Esophagus muscularis mucosa (tissue), 3 donors: ENCODE measurements around the gene C1QL4.

Experiments used
- POLR2AphosphoS5 ChIP-seq, 2 donors: sonication (generic); formaldehyde crosslinking; IDR thresholded peaks; one replicate each; pipeline ENCODE4 v1.6.1; 2017; ENCODE audit warnings: antibody characterized with exemption in 2 of 2
- TF ChIP-seq, protein P1 (sequence below), 3 experiments: fragments of 200-600 bp in 2 of 3; fragments of 450-650 bp in 1 of 3; sonication (generic) in 2 of 3; IDR thresholded peaks; one replicate each; pipeline ENCODE4 v1.5.1; 2017 to 2019; ENCODE audit warnings: antibody characterized with exemption in 3 of 3, mild to moderate bottlenecking in 2 of 3, moderate library complexity in 1 of 3

DNA sequence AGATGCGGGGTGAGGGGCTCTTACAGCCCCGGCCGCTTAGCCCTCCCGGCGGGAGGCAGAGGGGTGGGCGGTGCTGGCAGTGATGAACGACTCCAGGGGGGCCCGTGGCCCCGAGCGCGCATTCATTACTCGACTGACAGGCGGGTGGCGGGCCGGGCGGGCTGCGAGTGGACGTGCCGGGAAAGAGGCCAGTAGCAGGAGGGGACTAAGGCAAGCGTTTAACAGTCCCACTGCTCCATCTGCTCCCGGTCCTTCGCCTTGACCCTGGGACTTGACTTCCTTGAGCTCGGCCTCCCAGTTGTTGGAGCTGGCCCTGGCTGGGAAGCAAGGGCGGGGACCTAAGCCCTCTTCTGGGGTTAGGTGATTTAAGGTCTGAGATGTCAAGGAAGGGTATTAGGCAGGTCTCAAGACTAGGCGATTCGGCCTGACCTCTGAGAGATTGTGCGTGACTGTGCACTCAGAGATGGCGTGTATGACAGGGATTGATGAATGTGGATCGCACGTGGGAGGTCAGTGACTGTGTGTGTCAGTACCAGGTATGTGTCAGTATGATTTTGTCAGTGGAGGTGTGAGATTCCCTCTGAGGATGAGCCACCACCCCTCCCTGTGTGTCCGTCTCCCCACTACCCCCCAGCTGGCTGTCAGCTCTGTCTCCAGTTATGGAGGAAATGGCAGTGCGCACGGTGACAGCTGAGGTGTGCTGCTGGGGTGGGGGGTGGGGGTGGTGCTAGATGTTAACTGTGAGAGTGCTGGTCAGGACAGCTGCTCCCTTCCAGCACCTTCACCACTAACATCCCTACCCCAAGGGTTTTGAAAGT is 6.1 kb upstream of the C1QL4 start:
- TF ChIP-seq POLR2AphosphoS5 (IDR thresholded peaks at IDR 0.05), result no peak
- TF ChIP-seq, protein P1, sequence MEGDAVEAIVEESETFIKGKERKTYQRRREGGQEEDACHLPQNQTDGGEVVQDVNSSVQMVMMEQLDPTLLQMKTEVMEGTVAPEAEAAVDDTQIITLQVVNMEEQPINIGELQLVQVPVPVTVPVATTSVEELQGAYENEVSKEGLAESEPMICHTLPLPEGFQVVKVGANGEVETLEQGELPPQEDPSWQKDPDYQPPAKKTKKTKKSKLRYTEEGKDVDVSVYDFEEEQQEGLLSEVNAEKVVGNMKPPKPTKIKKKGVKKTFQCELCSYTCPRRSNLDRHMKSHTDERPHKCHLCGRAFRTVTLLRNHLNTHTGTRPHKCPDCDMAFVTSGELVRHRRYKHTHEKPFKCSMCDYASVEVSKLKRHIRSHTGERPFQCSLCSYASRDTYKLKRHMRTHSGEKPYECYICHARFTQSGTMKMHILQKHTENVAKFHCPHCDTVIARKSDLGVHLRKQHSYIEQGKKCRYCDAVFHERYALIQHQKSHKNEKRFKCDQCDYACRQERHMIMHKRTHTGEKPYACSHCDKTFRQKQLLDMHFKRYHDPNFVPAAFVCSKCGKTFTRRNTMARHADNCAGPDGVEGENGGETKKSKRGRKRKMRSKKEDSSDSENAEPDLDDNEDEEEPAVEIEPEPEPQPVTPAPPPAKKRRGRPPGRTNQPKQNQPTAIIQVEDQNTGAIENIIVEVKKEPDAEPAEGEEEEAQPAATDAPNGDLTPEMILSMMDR (IDR thresholded peaks at IDR 0.05), result no peak
